Activated naive CD4-positive, alpha-beta T cell treated with anti-CD3 and anti-CD28 coated beads, Interleukin-2, amount 50 U/mL, for 24 hours (primary cell): ENCODE measurements around the gene TGFB1I1.

Source experiments
- H3K27ac Mint-ChIP-seq: one replicate; pipeline ENCODE4 v1.8.0; 2021; ENCODE audit warnings: mild to moderate bottlenecking, mixed read lengths
- H3K27me3 Mint-ChIP-seq: one replicate; pipeline ENCODE4 v1.8.0; 2021; ENCODE audit warnings: mixed read lengths
- H3K36me3 Mint-ChIP-seq: one replicate; pipeline ENCODE4 v1.8.0; 2021; ENCODE audit warnings: mixed read lengths
- H3K4me1 Mint-ChIP-seq: one replicate; pipeline ENCODE4 v1.8.0; 2021; ENCODE audit warnings: mixed read lengths
- H3K4me3 Mint-ChIP-seq: one replicate; pipeline ENCODE4 v1.8.0; 2021; ENCODE audit warnings: mild to moderate bottlenecking, mixed read lengths
- H3K9me3 Mint-ChIP-seq: one replicate; pipeline ENCODE4 v1.8.0; 2021; ENCODE audit warnings: mixed read lengths

The TGFB1I1 gene

DNA sequence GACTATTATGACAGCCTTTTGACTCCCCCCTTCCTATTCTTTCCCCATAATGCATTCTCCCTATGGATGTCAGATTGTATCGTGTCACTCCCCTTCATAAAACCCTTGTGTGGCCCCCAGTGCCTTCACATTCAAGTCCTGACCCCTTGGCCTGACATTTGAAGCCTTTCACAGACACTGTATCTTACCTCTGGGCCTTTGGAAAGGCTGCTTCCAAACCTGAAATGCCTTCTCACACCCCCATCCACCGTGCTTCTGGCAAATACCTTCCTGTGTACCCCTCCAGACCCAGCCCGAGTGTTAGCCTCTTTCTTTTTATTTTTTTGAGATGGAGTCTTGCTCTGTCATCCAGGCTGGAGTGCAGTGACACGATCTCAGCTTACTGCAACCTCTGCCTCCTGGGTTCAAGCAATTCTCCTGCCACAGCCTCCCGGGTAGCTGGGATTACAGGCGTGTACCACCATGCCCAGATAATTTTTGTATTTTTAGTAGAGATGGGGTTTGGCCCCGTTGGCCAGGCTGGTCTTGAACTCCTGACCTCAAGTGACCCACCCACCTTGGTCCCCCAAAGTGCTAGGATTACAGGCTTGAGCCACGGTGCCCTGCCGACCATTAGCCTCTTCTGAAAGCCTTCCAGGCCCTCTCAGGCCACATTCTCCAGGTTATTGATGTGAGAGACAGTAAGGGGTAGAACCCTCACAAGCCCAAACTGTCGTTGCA, 10.6 kb upstream of the TGFB1I1 start:
- H3K4me1 Mint-ChIP-seq = peaks cover 26% of the 10 kb centered on the region
- H3K27me3 Mint-ChIP-seq = no peaks in the 10 kb centered on the region
- peaks cover 7% of the 10 kb centered on the region for H3K36me3 Mint-ChIP-seq
- no peak overlapping the region for H3K4me3 Mint-ChIP-seq
- H3K9me3 Mint-ChIP-seq = no peaks in the 10 kb centered on the region
- peak overlapping the region; percentile 0 for H3K27ac Mint-ChIP-seq

DNA sequence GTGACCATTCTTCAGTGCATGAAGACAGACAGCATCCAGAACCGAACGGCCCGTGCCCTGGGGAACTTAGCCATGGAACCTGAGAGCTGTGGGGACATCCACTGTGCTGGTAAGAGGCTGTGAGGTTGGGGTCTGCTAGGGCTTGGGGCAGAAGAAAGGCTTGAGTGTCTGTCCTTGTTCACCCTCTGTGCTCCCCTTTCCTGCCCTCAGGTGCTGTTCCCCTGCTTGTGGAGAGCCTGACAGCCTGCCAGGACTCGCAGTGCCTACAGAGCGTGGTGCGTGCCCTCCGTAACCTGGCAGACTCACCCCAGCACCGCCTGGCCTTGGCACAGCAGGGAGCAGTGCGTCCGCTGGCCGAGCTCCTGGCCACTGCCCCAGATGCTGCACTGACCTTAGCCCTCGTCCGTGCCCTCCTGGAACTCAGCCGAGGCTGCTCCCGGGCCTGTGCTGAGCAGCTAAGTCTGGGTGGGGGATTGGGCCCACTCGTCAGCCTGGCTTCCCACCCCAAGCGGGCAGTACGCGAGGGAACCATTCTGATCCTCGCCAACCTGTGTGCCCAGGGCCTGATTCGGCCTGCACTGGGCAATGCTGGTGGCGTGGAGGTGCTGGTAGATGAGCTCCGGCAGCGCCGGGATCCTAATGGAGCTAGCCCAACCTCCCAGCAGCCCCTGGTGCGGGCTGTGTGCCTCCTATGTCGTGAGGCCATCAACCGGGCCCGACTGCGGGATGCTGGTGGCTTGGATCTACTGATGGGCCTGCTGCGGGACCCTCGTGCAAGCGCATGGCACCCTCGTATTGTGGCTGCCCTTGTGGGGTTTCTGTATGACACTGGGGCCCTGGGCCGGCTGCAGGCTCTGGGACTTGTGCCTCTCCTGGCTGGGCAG, 9.8 kb upstream of the TGFB1I1 start:
- peaks cover 25% of the 10 kb centered on the region for H3K4me1 Mint-ChIP-seq
- H3K36me3 Mint-ChIP-seq = peaks cover 12% of the 10 kb centered on the region
- H3K27me3 Mint-ChIP-seq = no peaks in the 10 kb centered on the region
- no peaks in the 10 kb centered on the region for H3K9me3 Mint-ChIP-seq
- H3K27ac Mint-ChIP-seq = no peak overlapping the region
- no peak overlapping the region for H3K4me3 Mint-ChIP-seq

DNA sequence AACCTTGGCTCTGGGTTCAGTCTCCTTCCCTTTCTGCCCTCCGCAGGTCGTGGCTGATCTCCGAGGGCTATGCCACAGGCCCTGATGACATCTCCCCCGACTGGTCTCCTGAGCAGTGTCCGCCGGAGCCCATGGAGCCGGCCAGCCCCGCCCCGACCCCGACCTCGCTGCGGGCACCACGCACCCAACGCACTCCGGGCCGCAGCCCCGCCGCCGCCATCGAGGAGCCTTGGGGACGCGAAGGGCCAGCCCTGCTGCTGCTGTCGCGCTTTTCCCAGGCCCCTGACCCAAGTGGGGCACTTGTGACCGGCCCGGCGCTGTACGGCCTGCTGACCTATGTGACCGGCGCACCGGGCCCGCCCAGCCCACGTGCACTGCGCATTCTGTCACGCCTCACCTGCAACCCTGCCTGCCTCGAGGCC, 7.6 kb upstream of the TGFB1I1 start:
- Mint-ChIP-seq H3K9me3 (no peaks in the 10 kb centered on the region), H3K36me3 (peaks cover 9% of the 10 kb centered on the region), H3K4me1 (peaks cover 25% of the 10 kb centered on the region), H3K27me3 (no peaks in the 10 kb centered on the region), H3K27ac (no peak overlapping the region), H3K4me3 (no peak overlapping the region)

DNA sequence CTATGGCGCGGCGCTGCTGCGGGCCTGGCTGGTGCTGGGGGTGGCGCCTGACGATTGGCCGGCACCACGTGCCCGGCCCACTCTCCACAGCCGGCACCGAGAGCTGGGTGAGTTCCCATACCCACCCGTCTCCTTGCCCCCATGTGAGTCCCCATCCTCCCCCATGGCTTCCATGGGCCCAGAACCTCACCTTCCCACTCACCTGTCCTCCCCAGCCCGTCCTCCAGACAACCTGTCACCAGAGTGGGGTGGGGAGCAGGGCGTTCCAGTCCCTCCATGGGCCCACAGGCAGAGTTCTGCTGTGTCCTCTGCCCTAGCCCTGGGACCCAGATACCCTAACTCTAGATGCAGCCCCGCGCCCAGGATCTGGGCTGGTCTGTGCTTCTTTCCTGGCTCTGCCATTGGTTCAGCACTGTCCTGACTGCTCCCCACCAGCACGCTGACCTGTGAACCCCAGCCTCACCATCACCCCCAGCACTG, 7.1 kb upstream of the TGFB1I1 start:
- Mint-ChIP-seq H3K4me3 (no peak overlapping the region), H3K27me3 (no peaks in the 10 kb centered on the region), H3K4me1 (peaks cover 24% of the 10 kb centered on the region), H3K27ac (no peak overlapping the region), H3K9me3 (no peaks in the 10 kb centered on the region), H3K36me3 (peaks cover 9% of the 10 kb centered on the region)

DNA sequence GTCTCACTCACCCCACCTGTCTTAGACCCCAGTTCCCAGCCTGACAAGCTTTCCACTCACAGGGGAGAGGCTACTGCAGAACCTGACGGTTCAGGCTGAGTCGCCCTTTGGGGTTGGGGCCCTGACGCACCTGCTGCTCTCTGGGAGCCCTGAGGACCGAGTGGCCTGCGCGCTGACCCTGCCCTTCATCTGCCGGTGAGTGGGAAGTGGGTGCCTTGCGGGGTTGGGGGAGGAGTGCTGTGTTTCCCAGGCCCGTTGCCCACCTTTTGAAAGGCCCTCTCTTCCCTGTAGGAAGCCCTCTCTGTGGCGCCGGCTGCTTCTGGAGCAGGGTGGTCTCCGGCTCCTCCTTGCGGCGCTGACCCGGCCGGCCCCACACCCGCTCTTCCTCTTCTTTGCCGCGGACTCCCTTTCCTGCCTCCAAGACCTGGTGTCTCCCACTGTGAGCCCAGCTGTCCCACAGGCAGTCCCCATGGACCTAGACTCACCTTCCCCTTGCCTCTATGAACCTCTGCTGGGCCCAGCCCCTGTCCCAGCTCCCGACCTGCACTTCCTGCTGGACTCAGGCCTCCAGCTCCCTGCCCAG, 6.1 kb upstream of the TGFB1I1 start:
- Mint-ChIP-seq H3K9me3 (no peaks in the 10 kb centered on the region), H3K27me3 (no peaks in the 10 kb centered on the region), H3K27ac (no peak overlapping the region), H3K4me1 (peaks cover 16% of the 10 kb centered on the region), H3K36me3 (peaks cover 9% of the 10 kb centered on the region), H3K4me3 (no peak overlapping the region)

DNA sequence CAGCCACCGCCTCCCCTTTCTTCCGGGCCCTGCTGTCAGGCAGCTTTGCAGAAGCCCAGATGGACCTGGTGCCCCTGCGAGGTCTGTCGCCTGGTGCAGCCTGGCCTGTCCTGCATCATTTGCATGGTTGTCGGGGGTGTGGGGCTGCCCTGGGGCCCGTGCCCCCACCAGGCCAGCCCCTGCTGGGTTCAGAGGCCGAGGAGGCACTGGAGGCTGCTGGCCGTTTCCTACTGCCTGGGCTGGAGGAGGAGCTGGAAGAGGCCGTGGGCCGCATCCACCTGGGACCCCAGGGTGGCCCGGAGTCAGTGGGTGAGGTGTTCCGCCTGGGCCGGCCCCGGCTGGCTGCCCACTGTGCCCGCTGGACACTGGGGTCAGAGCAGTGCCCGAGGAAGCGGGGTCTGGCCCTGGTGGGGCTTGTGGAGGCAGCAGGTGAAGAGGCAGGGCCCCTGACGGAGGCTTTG, 5.5 kb upstream of the TGFB1I1 start:
- H3K4me3 Mint-ChIP-seq = no peak overlapping the region
- no peaks in the 10 kb centered on the region for H3K9me3 Mint-ChIP-seq
- H3K4me1 Mint-ChIP-seq = peaks cover 12% of the 10 kb centered on the region
- peaks cover 4% of the 10 kb centered on the region for H3K27me3 Mint-ChIP-seq
- H3K36me3 Mint-ChIP-seq = peaks cover 9% of the 10 kb centered on the region
- no peak overlapping the region for H3K27ac Mint-ChIP-seq

DNA sequence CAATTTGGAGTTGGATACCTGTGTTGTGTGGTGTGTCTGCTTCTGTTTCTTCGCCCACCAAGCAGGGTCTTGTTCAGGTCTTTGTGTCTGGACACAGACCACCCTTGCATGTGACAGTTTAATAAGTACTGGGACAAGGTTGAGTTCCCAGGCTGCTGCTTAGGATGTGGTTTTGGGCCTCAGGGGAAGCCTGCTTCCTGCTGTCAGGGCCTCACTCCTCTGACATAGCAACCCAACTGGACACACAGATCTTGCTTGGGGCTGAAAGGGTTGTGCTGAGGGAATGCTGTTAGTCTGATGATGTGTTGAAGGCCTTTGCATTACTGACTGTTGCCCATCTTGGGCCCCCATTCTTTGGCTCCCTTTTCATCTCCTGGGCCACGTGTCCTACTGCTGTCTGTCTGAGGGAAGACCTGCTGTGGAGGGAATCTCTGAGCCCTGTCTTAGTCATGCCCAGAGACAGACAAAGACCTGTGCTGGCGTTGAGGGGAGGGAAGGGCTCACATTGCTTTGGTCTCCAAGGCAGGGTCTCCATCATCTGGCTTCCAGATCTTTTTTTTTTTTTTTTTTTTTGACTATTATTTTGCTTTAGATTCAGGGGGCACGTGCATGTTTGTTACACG, 4.7 kb upstream of the TGFB1I1 start:
- Mint-ChIP-seq H3K9me3 (no peaks in the 10 kb centered on the region), H3K4me1 (peaks cover 13% of the 10 kb centered on the region), H3K27me3 (peaks cover 6% of the 10 kb centered on the region), H3K4me3 (no peak overlapping the region), H3K36me3 (peaks cover 9% of the 10 kb centered on the region), H3K27ac (no peak overlapping the region)

DNA sequence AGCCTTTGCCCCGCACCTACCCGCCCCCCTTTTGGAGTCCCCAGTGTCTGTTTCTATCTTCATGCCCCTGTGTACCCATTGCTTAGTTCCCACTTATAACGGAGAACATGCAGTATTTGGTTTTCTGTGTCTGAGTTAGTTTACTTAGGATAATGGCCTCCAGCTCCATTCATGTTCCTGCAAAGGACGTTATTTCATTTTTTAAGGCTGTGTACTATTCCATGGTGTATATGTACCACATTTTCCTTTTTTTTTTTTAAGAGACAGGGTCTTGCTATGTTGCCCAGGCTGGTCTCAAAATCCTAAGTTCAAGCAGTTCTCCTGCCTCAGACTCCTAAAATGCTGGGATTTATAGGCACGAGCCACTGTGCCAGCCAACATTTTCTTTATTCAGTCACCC, 4.1 kb upstream of the TGFB1I1 start:
- H3K4me3 Mint-ChIP-seq = no peak overlapping the region
- H3K27ac Mint-ChIP-seq = no peak overlapping the region

DNA sequence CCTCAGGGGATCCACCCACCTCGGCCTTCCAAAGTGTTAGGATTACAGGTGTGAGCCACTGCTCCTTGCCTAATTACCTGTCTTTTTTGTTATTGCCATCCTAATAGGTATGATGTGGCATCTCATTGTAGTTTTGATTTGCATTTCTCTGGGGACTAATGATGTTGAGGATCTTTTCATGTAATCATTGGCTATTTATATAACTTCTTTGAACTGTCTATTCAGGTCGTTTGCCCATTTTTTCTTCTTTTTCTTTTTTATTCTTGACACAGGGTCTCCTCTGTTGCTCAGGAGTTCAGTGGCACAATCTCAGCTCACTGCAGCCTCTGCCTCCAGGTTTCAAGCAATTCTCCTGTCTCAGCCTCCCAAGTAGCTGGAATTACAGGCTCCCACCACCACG, 1.3 kb upstream of the TGFB1I1 start:
- Mint-ChIP-seq H3K27me3 (peaks cover 16% of the 10 kb centered on the region), H3K4me1 (peaks cover 18% of the 10 kb centered on the region), H3K36me3 (peaks cover 5% of the 10 kb centered on the region), H3K9me3 (no peaks in the 10 kb centered on the region), H3K27ac (no peak overlapping the region), H3K4me3 (no peak overlapping the region)

More for the DNA sequence above, 4.1 kb upstream of the TGFB1I1 start:
- Mint-ChIP-seq H3K36me3 (peaks cover 9% of the 10 kb centered on the region), H3K9me3 (no peaks in the 10 kb centered on the region), H3K27me3 (peaks cover 11% of the 10 kb centered on the region), H3K4me1 (peaks cover 18% of the 10 kb centered on the region)

DNA sequence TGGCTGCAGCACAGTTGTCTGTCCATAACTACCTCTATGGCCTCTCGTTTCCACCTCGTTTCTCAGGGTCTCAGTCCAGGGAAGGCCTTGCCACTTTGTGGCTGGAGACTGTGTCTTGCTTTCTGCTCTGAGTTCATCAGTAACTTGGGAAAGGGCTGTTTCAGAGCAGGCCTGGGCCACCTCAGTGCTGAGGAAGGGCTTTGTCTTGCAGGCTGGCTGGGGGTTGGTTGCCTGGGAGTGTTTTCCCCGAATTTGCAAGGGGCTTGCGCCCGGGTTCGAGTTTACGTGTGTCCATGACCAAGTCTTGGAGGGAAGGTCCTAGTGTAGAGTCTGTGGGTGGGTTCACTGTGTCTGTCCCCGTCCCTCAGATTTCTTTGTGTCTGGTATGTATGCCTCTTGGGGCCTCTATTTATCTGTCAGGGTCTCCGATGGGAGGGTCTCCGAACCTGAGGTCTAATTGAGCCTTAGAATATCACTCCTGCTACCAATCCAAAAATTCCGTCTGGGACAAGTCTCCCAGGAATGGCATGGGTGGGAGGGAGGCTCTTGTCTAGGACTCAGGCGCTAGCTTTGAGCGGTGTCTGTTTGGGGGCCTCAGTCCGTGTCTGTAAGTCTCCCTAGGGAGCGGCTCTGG, 594 bp upstream of the TGFB1I1 start:
- peaks cover 16% of the 10 kb centered on the region for H3K27me3 Mint-ChIP-seq
- peak overlapping the region; percentile 35 for H3K27ac Mint-ChIP-seq
- H3K4me1 Mint-ChIP-seq = peaks cover 22% of the 10 kb centered on the region
- H3K9me3 Mint-ChIP-seq = no peaks in the 10 kb centered on the region
- peak overlapping the region; percentile 52 for H3K4me3 Mint-ChIP-seq
- H3K36me3 Mint-ChIP-seq = peaks cover 5% of the 10 kb centered on the region

DNA sequence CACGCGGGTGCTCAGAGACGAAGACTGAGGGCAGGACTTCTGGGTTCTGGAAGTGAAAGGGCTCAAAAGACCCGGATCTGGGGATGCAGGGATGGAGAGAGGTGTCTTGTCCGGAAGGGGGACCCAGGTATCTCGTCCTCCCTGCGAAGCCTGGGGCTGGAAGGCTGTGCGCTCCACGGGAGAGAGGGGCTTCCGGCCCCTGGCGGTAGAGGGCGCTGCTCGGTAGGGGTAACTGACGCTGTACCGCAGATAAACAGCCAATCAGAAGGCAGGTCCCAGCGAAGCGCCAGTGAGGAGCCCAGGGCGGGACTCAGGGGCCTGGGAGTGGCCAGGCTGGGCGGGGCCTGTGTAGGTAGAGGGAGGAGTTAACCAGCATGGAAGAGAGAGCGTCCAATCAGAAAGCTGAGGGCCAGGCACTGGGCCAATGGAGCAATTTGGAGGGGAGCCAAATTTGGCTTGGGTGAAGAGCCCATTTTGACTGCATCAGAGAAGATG, 804 bp downstream of the TGFB1I1 start:
- peak overlapping the region; percentile 16 for H3K4me3 Mint-ChIP-seq
- H3K9me3 Mint-ChIP-seq = no peaks in the 10 kb centered on the region
- no peaks in the 10 kb centered on the region for H3K36me3 Mint-ChIP-seq
- peaks cover 16% of the 10 kb centered on the region for H3K27me3 Mint-ChIP-seq
- no peak overlapping the region for H3K27ac Mint-ChIP-seq
- H3K4me1 Mint-ChIP-seq = peaks cover 15% of the 10 kb centered on the region

DNA sequence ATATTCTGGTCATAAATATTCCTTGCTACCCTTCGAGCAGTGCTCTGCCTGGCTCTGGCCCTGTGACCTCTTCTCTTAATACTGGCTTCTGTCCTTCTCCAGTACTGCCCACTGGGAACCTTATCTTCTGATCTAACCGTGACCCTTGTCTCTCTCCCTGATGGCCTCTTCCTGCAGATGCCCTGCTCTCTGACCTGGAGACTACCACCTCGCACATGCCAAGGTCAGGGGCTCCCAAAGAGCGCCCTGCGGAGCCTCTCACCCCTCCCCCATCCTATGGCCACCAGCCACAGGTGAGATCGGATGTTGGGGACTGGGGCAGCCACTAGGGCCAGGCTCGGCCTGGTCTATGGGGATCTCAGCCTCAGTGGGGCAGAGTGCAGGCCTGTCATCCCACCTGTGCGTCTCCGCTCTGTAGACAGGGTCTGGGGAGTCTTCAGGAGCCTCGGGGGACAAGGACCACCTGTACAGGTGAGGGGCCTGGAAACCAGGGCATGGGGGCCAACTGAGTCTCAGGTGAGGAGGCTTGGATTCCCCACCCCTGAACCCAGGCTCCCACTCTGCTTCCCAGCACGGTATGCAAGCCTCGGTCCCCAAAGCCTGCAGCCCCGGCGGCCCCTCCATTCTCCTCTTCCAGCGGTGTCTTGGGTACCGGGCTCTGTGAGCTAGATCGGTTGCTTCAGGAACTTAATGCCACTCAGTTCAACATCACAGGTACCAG, 1.5 kb downstream of the TGFB1I1 start:
- Mint-ChIP-seq H3K36me3 (no peaks in the 10 kb centered on the region), H3K9me3 (no peaks in the 10 kb centered on the region), H3K4me3 (no peak overlapping the region), H3K4me1 (peaks cover 20% of the 10 kb centered on the region), H3K27ac (no peak overlapping the region), H3K27me3 (peaks cover 16% of the 10 kb centered on the region)

DNA sequence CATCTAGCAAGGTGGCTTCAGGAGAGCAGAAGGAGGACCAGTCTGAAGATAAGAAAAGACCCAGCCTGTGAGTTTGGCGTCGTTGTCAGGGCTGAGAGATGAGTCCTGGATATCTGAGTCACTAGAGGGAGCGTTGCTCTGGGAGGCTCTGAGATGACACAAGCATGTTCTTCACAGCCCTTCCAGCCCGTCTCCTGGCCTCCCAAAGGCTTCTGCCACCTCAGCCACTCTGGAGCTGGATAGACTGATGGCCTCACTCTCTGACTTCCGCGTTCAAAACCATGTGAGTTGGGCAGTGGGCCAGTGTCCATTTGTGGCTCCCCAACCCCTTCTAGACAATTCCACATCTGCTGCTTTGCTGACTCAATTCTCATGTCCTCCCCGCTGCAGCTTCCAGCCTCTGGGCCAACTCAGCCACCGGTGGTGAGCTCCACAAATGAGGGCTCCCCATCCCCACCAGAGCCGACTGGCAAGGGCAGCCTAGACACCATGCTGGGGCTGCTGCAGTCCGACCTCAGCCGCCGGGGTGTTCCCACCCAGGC, 2.3 kb downstream of the TGFB1I1 start:
- Mint-ChIP-seq H3K27ac (no peak overlapping the region), H3K4me1 (peaks cover 20% of the 10 kb centered on the region), H3K4me3 (no peak overlapping the region), H3K27me3 (peaks cover 16% of the 10 kb centered on the region), H3K36me3 (no peaks in the 10 kb centered on the region), H3K9me3 (no peaks in the 10 kb centered on the region)
